Stimulated activated CD4-positive, alpha-beta T cell treated with anti-CD3 and anti-CD28 coated beads, Interleukin-1b, Interleukin-23, amount 100 ng/mL, for 4 hours (primary cell): ENCODE measurements around the gene GALNTL6.

Experiments
- DNase-seq, 2 donors: peaks; one replicate each; pipeline ENCODE4 v3.0.0-alpha.2; 2020; ENCODE audit warnings: low read depth in 2 of 2

The GALNTL6 gene

DNA sequence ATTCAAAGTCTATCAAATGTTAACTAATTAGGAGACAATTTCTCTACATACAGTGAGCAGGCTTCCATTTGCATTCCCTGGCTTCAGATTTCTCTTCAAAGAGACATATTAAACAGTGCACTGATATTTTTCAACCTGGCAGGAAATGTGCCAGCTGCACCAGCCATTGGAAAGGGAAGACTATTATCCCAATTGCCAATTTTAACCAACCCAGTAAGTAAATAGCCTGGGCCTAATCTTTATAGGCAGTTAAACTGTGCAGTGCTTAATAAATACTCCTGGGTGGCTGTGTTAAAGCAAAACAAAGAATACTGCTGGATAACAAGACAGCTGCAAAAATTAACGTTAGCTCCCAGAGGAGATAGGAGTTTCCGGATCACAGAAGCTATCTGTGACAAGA lies 1243.5 kb downstream of the GALNTL6 start:
- DNase-seq, result no peak

DNA sequence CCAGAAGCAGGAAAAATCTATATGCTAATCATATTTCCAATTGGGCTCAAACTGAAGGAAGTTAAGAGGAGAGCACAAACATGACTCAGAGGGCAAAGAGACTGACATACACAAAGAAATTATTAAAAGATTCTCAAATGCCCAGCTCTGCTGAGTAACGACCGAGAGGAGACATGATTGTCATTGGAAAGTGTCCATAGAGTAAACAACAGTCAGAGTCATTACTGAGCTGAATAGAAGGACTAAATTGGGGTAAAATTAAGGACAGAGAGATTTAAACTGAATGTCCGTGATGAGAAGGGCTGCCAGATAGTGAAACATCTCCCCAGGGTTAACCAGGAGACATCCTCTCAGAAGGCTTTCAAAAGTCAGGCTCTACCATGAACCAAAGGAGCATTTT lies 1244.2 kb downstream of the GALNTL6 start:
- DNase-seq, result no peak

DNA sequence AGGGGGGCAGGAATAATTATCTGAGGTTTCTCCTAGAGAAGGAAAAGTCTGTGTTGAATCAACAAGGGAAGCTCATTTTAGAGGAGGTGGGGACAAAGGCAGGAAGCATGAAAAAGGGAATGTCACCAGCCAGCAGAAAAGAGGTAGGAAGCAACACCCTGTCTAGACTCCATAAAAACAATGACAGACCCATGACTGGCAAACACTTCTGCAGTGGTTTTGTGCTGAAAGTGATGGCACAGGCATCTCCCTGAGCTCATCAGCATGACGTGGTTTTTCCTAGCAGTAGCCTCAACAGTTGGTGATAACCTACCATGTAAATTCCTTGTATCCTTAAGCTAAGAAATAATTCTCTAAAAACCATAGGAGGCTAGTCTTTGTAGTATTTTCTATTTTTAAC lies 1244.7 kb downstream of the GALNTL6 start:
- no peak for DNase-seq

DNA sequence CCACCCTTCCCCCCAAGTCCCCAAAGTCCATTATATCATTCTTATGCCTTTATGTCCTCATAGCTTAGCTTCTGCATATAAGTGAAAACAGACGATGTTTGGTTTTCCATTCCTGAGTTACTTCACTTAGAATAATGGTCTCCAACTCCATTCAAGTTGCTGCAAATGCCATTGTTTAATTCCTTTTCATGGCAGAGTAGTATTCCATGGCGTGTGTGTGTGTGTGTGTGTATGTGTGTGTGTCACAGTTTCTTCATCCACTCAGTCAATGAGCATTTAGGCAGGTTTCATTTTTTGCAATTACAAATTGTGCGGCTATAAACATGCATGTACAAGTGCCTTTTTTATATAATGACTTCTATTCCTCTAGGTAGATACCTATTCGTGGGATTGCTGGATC lies 1248.0 kb downstream of the GALNTL6 start:
- no peak for DNase-seq

DNA sequence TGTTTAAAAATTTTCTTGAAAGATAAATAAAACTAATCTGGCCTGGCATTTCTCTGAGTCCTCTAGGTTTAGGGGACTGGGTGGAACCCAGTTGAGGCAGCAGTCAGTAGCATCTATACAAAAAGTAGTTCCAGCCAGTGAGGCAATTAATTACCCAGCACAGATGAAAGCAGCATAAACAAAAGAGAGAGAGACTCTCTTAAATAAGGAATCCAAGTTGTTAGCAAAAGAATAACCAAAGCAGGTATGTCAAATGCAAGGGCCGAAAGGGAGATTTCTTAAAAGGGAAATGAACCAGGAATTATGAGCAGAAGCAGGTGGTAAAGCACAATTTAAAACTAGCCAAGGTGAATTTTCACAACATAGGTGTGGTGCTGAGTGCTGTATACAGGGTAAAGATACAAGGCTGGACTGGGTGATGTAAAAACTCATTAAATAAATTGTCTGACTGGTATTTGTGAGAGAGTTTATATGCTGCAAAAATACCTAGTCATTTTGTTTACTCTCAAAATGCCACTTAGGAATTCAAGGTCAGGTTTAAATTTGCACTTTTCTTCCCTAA lies 1260.8 kb downstream of the GALNTL6 start:
- DNase-seq, result no peak

DNA sequence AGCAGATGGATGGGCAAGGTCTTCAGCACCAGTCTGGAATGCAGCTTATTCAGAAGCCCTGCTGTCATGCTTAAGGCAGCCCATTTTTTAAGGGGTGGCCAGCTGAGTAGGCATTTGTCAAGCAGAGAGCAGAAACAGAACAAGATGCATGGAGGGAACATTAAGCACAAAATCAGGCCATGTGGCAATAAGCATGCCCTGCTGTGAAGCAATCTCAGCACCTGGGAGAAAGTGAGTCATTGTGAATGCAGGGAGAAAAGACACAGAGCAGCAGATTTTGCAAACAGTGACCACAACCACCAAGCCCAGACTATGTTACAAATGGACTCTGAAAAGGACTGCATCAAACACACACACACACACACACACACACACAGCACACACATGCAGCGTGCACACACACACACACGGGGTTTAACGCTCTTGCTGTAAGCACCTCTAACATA lies 1261.3 kb downstream of the GALNTL6 start:
- DNase-seq, result no peak

DNA sequence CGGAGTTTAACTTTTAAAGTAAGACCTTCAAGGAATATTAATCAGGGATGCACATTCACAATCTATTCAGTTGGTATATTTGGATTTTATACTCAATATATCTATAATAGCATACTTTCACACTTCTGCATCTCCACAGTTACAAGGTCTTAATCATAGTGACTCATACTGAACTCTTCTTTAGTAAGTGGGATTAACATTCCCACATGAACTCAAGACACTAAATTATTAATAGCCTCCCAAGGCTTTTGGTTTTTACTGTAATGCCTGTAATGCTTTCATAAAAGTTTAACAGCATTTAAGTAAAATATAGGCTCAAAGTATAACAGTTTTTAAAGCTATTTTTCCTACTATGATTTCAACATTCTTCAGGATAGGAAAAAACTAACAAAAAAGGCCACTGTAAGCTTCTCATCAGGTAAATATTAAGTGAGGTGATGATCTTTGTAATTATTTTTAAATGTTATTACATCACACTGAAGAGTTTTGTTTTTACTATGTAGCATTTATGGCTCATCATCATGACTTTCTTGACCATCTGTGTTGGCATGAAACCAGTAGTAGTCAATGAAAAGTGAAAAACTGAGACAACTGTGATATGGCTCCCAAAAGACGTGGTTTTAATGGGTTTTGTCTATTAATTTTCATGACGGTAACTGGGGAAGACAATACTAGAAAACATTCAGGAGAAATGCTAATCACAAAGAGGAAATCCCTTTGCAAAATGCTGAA lies 1263.9 kb downstream of the GALNTL6 start:
- DNase-seq, result no peak

DNA sequence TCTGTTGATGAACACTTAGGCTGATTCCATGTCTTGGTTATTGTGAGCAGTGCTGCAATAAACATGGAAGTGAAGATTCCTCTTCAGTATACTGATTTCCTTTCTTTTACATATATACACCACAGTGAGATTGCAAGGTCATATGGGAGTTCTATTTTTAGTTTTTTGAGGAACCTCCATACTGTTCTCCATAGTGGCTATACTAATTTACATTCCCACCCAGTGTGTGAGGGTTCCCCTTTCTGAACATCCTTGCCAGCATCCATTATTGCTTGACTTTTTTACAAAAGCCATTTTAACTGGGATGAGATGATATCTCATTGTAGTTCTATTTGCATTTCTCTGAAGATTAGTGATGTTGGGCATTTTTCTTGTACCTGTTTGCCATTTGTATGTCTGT lies 1274.9 kb downstream of the GALNTL6 start:
- DNase-seq, result no peak
